K562 (cell line): ENCODE results near the gene CCDC196. TPM values are rescaled to one million over a fixed set of nuclear protein-coding genes. Genes with fewer than 3 reads are reported as not detected.

Experiments
- ATAC-seq: fragments of 200-7000 bp; cut with Tn5 transposase; 3 replicates; pipeline ENCODE4 v1.9.1; 2020; ENCODE audit warnings: moderate library complexity
- BruUV-seq: library from RNA; stranded (reverse); fragments of 400-500 nt; replicated peaks from 2 replicates; lab custom pipeline; 2021; lab: Mats Ljungman, UMichigan
- CTCF ChIA-PET: fragments of 300-600 bp; formaldehyde crosslinking; extraction: SDS; loops from one replicate; lab custom pipeline; 2021; ENCODE audit warnings: low intra/inter-chr PET ratio; lab: Yijun Ruan, JAX
- POLR2A ChIA-PET: fragments of 300-600, 350-650 bp; sonication (Branson Sonifier 250); formaldehyde crosslinking; extraction: SDS; loops from one replicate; lab custom pipeline; 2021; ENCODE audit warnings: antibody characterized with exemption, inconsistent platforms; lab: Yijun Ruan, JAX
- DNase-seq, 4 experiments: peaks; one replicate each; pipeline versions ENCODE4 v3.0.0 to v3.0.0-alpha.2; 2011 to 2018; ENCODE audit warnings: low spot score in 3 of 4, mixed read lengths in 3 of 4; ENCODE audit errors: extremely low read depth in 1 of 4
- FAIRE-seq: peaks from 2 replicates; lab custom pipeline; 2011; peaks lifted over from hg19 to GRCh38; lab: Jason Lieb, UNC
- H2AFZ ChIP-seq: 2 replicates; pipeline ENCODE4 v1.6.0; 2011; ENCODE audit warnings: low read depth, low read length, control low read depth, inconsistent platforms
- H3K27ac ChIP-seq: fragments of 200-600 bp; 3 replicates; pipeline ENCODE4 v1.8.0; 2011; ENCODE audit warnings: low read depth, mild to moderate bottlenecking, control low read depth, inconsistent platforms, low read length, moderate library complexity, mixed read lengths; ENCODE audit errors: extremely low read depth
- H3K27me3 ChIP-seq, 2 experiments: fragments of 300-600 bp in 1 of 2; 2 replicates in 1 of 2; 3 replicates in 1 of 2; pipeline versions ENCODE4 v1.6.0 to v1.8.0; 2011; ENCODE audit warnings: inconsistent platforms in 2 of 2, low read length in 2 of 2, mild to moderate bottlenecking in 1 of 2, mixed read lengths in 1 of 2, moderate library complexity in 1 of 2; ENCODE audit not compliant: control insufficient read depth in 2 of 2, insufficient read depth in 2 of 2
- H3K36me3 ChIP-seq: fragments of 300-600 bp; 3 replicates; pipeline ENCODE4 v1.8.0; 2011; ENCODE audit warnings: mild to moderate bottlenecking, low read length, inconsistent platforms; ENCODE audit not compliant: control insufficient read depth, insufficient read depth
- H3K4me1 ChIP-seq, 2 experiments: fragments of 200-600 bp in 1 of 2; replicated peaks in 1 of 2; 2 replicates in 1 of 2; 3 replicates in 1 of 2; pipeline versions ENCODE4 v1.5.1 to v1.8.0; 2011; ENCODE audit warnings: inconsistent platforms in 2 of 2, low read length in 2 of 2, mild to moderate bottlenecking in 1 of 2, mixed read lengths in 1 of 2, moderate library complexity in 1 of 2; ENCODE audit not compliant: control insufficient read depth in 2 of 2, insufficient read depth in 2 of 2
- H3K4me2 ChIP-seq: 2 replicates; pipeline ENCODE4 v1.6.1; 2011; ENCODE audit warnings: low read length, control low read depth, inconsistent platforms, mixed read lengths; ENCODE audit not compliant: insufficient read depth
- H3K4me3 ChIP-seq: fragments of 200-600 bp; sonication (generic), shearing (Covaris generic); 2 replicates; pipeline ENCODE4 v1.5.1; 2016; ENCODE audit warnings: control low read depth, inconsistent platforms
- H3K79me2 ChIP-seq: fragments of 200-600 bp; 3 replicates; pipeline ENCODE4 v1.8.0; 2011; ENCODE audit warnings: low read length, inconsistent platforms; ENCODE audit not compliant: control insufficient read depth, insufficient read depth
- H3K9ac ChIP-seq, 2 experiments: 2 replicates each; pipeline versions ENCODE4 v1.6.0 to v1.6.1; 2011; ENCODE audit warnings: low read depth in 2 of 2, low read length in 2 of 2, control low read depth in 1 of 2, inconsistent platforms in 1 of 2, mild to moderate bottlenecking in 1 of 2, mixed read lengths in 1 of 2; ENCODE audit not compliant: insufficient read depth in 1 of 2
- H3K9me1 ChIP-seq: one replicate; pipeline ENCODE4 v1.6.0; 2011; ENCODE audit warnings: inconsistent platforms, mild to moderate bottlenecking, low read length, moderate library complexity; ENCODE audit not compliant: control insufficient read depth, insufficient read depth
- H3K9me3 ChIP-seq: replicated peaks from 2 replicates; pipeline ENCODE4 v1.5.1; 2011; ENCODE audit warnings: low read depth, low read length, inconsistent platforms; ENCODE audit not compliant: control insufficient read depth, insufficient read depth
- H4K20me1 ChIP-seq: replicated peaks from 2 replicates; pipeline ENCODE4 v1.6.1; 2011; ENCODE audit warnings: low read length, inconsistent platforms, mixed read lengths; ENCODE audit not compliant: control insufficient read depth, insufficient read depth
- CAMTA2 ChIP-seq: fragments of 250-450 bp; sonication (Bioruptor Pico); conservative IDR thresholded peaks from 2 replicates; pipeline ENCODE4 v1.5.1; 2022
- CCAR2 ChIP-seq: fragments of 200-400 bp; formaldehyde crosslinking; IDR thresholded peaks from 2 replicates; pipeline ENCODE4 v1.6.1; 2017; ENCODE audit warnings: mild to moderate bottlenecking, low read depth, low read length
- DNMT1 ChIP-seq: fragments of 450-650 bp; IDR thresholded peaks from 2 replicates; pipeline ENCODE4 v1.6.1; 2016; ENCODE audit warnings: antibody characterized with exemption, mild to moderate bottlenecking
- MECOM ChIP-seq: fragments of 250-450 bp; sonication (Bioruptor Pico); IDR thresholded peaks from 2 replicates; pipeline ENCODE4 v1.8.0; 2022; ENCODE audit warnings: inconsistent platforms
- SMARCA4 ChIP-seq: fragments of 450-650 bp; IDR thresholded peaks from 2 replicates; pipeline ENCODE4 v1.6.1; 2016
- in situ Hi-C: fragments of 300-500 bp; cut with MboI; formaldehyde crosslinking; loops from 4 replicates; pipeline ENCODE4 v1.15.0; 2018; ENCODE audit warnings: inconsistent platforms, mixed read lengths
- intact Hi-C: fragments of 100-400 bp; cut with micrococcal nuclease; formaldehyde crosslinking; loops from 2 replicates; pipeline ENCODE4 v1.14.2; 2022
- polyA plus RNA-seq, 8 experiments: library from polyadenylated mRNA; depleted of rRNA in 4 of 8; stranded (reverse) in 5 of 8; unstranded in 3 of 8; fragments of >200 nt; fragmentation: Nextera tagmentation in 2 of 8; fragmentation: Illumina TruSeq in 1 of 8; extraction: Ambion mirVana in 2 of 8; extraction: Trizol in 1 of 8; gene quantifications; 2 replicates each; pipeline versions ENCODE4 v1.2.1 to v1.2.3, GENCODE V29; 2011 to 2014; ENCODE audit warnings: inconsistent platforms in 1 of 8, missing spikeins in 1 of 8
- total RNA-seq, 7 experiments: library from RNA; depleted of rRNA in 6 of 7; stranded (reverse); fragments of >200 nt in 6 of 7; fragmentation: Illumina TruSeq in 2 of 7; extraction: Trizol in 2 of 7; gene quantifications; 2 replicates each; pipeline versions ENCODE4 v1.2.1 to v1.2.3, GENCODE V29; 2011 to 2021; ENCODE audit warnings: low replicate concordance in 1 of 7
- TF ChIP-seq, protein P1 (sequence below): fragments of 200-800 bp; sonication (Bioruptor generic); IDR thresholded peaks from 2 replicates; pipeline ENCODE4 v1.6.1; 2017; ENCODE audit warnings: missing genetic modification characterization, missing compliant biosample characterization
- TF ChIP-seq, protein P2 (sequence below): fragments of 250-450 bp; sonication (Bioruptor Pico); IDR thresholded peaks from 2 replicates; pipeline ENCODE4 v1.4.0; 2020
- TF ChIP-seq, protein P3 (sequence below): sonication (generic); formaldehyde crosslinking; IDR thresholded peaks from 2 replicates; pipeline ENCODE4 v1.9.0; 2022; ENCODE audit warnings: mild to moderate bottlenecking, missing genetic modification reagents

The CCDC196 gene
- total and polyA plus RNA-seq, 9 of the 15 experiments (the other 6 are each of a cell fraction or from before 2014, with no cell fraction given), result not detected

DNA sequence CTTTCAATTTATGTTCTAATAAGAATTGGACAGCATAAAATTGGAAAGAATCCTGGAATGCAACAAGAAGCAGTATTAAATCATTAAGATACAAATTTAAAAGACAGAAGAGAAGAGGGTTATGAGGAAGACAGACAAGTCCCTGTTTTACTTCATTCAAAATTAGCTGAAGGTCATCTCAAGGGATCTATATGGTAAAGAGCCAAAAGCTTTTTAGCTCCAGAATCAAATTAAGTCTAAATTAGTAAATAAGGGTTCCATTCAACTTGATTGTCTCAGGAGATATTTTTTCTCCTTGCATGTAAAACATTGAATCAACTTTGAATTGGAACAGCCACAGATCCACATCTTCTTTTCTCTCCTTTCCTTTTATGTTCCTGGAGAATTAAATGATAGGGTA is 7.6 kb downstream of the CCDC196 start:
- no peak for ATAC-seq
- no TSS peak for BruUV-seq
- no peaks in the 10 kb centered on the region for H3K4me1 ChIP-seq
- no peaks in the 10 kb centered on the region for H3K79me2 ChIP-seq
- no peak overlapping the region for H3K4me2 ChIP-seq
- no peak for FAIRE-seq
- no peaks in the 10 kb centered on the region for H4K20me1 ChIP-seq
- TF ChIP-seq, protein P1, sequence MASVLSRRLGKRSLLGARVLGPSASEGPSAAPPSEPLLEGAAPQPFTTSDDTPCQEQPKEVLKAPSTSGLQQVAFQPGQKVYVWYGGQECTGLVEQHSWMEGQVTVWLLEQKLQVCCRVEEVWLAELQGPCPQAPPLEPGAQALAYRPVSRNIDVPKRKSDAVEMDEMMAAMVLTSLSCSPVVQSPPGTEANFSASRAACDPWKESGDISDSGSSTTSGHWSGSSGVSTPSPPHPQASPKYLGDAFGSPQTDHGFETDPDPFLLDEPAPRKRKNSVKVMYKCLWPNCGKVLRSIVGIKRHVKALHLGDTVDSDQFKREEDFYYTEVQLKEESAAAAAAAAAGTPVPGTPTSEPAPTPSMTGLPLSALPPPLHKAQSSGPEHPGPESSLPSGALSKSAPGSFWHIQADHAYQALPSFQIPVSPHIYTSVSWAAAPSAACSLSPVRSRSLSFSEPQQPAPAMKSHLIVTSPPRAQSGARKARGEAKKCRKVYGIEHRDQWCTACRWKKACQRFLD (CRISPR knock-in tag), result no peak
- TF ChIP-seq, protein P2, sequence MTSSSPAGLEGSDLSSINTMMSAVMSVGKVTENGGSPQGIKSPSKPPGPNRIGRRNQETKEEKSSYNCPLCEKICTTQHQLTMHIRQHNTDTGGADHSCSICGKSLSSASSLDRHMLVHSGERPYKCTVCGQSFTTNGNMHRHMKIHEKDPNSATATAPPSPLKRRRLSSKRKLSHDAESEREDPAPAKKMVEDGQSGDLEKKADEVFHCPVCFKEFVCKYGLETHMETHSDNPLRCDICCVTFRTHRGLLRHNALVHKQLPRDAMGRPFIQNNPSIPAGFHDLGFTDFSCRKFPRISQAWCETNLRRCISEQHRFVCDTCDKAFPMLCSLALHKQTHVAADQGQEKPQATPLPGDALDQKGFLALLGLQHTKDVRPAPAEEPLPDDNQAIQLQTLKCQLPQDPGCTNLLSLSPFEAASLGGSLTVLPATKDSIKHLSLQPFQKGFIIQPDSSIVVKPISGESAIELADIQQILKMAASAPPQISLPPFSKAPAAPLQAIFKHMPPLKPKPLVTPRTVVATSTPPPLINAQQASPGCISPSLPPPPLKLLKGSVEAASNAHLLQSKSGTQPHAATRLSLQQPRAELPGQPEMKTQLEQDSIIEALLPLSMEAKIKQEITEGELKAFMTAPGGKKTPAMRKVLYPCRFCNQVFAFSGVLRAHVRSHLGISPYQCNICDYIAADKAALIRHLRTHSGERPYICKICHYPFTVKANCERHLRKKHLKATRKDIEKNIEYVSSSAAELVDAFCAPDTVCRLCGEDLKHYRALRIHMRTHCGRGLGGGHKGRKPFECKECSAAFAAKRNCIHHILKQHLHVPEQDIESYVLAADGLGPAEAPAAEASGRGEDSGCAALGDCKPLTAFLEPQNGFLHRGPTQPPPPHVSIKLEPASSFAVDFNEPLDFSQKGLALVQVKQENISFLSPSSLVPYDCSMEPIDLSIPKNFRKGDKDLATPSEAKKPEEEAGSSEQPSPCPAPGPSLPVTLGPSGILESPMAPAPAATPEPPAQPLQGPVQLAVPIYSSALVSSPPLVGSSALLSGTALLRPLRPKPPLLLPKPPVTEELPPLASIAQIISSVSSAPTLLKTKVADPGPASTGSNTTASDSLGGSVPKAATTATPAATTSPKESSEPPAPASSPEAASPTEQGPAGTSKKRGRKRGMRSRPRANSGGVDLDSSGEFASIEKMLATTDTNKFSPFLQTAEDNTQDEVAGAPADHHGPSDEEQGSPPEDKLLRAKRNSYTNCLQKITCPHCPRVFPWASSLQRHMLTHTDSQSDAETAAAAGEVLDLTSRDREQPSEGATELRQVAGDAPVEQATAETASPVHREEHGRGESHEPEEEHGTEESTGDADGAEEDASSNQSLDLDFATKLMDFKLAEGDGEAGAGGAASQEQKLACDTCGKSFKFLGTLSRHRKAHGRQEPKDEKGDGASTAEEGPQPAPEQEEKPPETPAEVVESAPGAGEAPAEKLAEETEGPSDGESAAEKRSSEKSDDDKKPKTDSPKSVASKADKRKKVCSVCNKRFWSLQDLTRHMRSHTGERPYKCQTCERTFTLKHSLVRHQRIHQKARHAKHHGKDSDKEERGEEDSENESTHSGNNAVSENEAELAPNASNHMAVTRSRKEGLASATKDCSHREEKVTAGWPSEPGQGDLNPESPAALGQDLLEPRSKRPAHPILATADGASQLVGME (CRISPR knock-in tag), result no peak
- no peak for TF ChIP-seq CCAR2
- no peak for TF ChIP-seq MECOM (CRISPR knock-in tag)
- TF ChIP-seq, protein P3, sequence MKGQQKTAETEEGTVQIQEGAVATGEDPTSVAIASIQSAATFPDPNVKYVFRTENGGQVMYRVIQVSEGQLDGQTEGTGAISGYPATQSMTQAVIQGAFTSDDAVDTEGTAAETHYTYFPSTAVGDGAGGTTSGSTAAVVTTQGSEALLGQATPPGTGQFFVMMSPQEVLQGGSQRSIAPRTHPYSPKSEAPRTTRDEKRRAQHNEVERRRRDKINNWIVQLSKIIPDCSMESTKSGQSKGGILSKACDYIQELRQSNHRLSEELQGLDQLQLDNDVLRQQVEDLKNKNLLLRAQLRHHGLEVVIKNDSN (CRISPR knock-in tag), result no peak
- no peak for TF ChIP-seq DNMT1
- TF ChIP-seq CAMTA2 (CRISPR knock-in tag), result no peak
- TF ChIP-seq SMARCA4, result no peak
- ChIA-PET POLR2A (no interaction called here), CTCF (no interaction called here)
- H3K9me1 ChIP-seq, result no peaks in the 10 kb centered on the region
- H3K27ac ChIP-seq, result no peak overlapping the region
- no peak overlapping the region for H2AFZ ChIP-seq
- no peak for DNase-seq
- H3K9me3 ChIP-seq, result no peaks in the 10 kb centered on the region
- intact Hi-C loops, result no loop called here
- no peak overlapping the region for H3K4me3 ChIP-seq
- no peaks in the 10 kb centered on the region for H3K36me3 ChIP-seq
- in situ Hi-C loops, result loop anchor here (25.0 kb wide), 1 partner anchor 1319 kb away; the partner anchor contains the start of genes RAD51B and ZFYVE26
- H3K9ac ChIP-seq, result no peak overlapping the region
- no peaks in the 10 kb centered on the region for H3K27me3 ChIP-seq
